HG02798 (cell line): ENCODE results near the gene COA1.
"Not testable (repeated sequence)": the region's sequence is repeated elsewhere in the genome, so short reads cannot be mapped to it uniquely, and the experiment has no call there.

Experiments
- ATAC-seq: cut with Tn5 transposase; IDR thresholded peaks from one replicate; pipeline ENCODE4 v1.9.1; 2021; ENCODE audit warnings: mild to moderate bottlenecking; ENCODE audit not compliant: unreplicated experiment, poor library complexity

COA1 gene

DNA sequence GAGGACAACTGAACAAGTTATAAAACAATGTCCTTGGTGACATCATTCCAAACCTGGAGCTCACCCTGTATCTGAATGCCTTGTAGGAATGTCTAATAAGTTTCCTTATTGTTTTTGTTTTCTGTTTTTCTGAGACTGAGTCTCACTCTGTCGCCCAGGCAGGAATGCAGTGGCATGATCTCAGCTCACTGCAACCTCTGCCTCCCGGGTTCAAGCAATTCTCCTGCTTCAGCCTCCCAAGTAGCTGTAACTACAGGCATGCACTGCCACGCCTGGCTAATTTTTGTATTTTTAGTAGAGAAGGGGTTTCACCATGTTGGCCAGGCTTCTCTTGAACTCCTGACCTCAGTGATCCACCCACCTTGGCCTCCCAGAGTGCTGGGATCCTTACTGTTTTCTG lies 2.2 kb upstream of the COA1 start:
- ATAC-seq: not testable (repeated sequence)

DNA sequence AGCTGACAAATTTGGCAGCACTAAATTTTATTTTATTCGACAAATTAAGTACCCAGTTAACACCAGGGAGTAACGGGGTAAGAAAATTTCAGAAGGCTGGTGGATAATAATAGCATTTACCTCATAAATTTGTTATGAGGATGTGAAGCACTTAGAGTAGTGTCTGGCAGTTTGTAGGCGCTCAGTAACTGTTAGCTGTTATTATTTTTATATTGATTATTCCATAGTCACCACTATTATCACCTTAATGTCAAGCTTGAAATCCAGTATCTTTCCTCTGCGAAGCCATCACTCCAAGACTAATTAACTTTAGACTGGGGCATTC lies 563 bp upstream of the COA1 start:
- ATAC-seq: peak; percentile 6

DNA sequence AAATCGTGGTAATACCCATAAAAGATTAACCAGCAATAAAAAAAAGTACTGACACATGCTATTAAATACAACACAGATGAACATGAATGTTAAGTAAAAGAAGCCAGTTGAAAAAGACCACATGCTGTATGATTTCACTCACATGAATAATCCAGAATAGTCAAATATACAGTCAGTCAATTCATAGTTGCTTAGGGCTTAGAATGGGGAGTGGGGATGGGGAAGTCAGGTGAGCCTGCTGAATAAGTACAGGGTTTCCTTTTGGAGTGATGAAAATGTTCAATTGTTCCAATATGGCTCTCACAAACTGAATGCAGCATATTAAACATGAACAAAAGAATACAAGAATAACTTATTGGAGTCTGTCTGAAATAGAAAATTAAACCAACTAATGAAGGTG lies 1.8 kb downstream of the COA1 start:
- no peak for ATAC-seq

DNA sequence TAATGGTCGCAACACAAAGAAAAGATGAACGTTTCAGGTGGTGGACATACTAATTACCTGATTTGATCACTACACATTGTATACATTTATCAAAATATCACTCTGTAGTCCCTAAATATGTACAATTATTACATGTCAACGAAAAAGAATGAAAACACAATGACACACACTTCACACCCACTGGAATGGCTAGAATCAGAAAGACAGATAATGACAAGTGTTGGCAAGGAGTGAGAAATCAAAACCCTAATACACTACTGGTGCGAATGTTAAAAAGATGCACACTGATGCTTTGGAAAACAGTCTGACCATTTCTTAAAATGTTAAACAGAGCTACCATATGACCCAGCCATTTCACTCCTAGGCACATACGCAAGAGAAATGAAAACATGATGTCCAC lies 2.3 kb downstream of the COA1 start:
- no peak for ATAC-seq

DNA sequence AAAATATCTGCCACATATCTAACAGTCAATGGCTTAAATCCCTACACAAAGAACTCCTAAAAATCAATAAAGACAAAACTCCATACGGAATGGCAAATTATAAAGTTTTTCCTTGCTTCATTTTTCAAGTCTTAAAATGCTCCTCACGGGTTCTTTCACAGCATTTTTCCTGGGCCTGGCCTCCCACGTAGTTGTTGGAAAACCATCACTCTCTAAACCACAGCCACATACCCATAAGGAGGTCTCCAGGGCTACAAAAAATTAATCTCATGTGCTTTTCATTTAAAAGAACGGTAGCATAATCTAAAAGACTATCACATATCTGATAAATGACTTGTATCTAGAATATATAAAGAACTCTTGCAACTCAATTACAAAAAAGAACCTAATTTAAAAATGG lies 2.9 kb downstream of the COA1 start:
- ATAC-seq: no peak

DNA sequence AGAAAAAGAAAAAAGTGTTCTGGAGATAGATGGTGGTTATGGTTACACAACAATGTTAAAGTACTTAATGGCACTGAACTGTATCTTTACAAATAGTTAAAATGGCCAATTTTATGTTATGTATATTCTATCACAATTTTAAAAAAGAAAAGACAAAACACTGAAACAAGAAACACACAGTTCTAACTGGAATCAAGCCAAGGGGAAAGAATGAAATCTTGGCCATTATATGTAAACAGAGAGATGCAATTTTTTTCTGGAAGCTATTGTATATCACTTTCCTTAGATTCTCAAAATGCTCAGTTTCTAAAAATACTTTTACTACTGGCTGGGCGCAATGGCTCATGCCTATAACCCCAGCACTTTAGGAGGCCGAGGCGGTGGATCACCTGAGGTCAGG lies 4.1 kb downstream of the COA1 start:
- ATAC-seq: no peak

DNA sequence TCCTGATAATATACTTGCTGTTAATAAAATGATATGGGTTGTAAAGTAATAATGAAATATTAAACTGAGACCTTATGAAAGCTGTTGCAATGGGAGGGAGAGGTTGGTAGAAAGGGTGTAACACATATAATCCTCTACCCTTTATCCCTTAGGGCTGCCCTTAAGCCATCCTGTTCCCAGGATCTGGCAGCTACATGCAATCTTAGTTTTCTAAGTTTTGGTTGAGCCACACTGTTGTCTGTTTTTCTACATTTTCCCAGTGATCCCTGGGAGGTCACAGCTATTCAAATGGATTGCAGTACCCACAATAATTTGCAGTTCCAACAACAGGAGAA lies 6.3 kb downstream of the COA1 start:
- ATAC-seq: no peak

DNA sequence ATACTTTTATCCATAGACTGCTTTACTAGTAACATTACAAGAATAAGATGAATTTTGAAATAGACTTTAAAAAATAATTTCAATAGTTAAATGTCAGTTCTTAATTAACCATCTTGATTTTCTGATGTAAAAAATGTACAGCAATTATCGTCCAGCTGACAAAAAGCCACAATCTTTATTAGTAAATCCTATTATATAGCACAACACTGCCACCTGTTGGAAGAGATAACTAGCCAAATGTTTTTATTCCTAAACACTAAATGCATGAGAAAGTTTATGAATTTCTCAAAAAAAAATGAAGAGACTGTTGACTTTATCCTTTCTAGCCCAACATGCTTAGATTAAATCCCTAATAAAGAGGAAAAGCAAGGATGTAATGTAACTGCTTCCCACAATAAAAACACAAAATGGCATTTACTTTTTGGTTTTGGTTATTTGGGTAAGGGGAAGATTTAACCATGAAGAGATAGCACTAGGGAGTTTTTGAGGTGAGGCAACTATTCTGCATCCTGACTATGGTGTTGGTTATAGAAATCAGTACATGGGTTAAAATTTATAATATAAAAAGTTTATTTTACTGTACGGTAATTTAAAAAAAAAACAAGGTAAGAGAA lies 8.0 kb downstream of the COA1 start:
- ATAC-seq: no peak

DNA sequence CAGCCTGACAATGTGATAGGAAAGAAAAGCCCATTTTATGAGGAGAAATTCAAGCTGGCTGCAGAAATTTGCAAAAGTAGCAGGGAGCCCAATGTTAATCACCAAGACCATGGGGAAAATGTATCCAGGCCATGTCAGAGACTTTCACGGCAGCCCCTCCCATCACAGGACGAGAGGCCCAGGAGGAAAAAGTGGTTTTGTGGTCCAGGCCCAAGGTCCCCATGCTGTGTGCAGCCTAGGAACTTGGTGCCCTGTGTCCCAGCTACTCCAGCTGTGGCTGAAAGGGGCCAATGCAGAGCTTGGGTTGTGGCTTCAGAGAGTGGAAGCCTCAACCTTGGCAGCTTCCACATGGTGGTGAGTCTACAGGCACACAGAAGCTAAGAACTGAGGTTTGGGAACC lies 12.7 kb downstream of the COA1 start:
- ATAC-seq: no peak

DNA sequence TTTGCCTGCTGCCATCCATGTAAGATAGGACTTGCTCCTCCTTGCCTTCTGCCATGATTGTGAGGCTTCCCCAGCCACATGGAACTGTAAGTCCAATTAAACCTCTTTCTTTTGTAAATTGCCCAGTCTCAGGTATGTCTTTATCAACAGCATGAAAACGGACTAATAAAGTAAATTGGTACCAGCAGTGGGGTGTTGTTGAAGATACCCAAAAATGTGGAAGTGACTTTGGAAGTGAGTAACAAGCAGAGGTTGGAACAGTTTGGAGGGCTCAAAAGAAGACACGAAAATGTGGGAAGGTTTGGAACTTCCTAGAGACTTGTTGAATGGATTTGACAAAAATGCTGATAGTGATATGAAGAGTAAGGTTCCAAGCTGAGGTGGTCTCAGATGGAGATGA lies 13.4 kb downstream of the COA1 start:
- not testable (repeated sequence) for ATAC-seq

DNA sequence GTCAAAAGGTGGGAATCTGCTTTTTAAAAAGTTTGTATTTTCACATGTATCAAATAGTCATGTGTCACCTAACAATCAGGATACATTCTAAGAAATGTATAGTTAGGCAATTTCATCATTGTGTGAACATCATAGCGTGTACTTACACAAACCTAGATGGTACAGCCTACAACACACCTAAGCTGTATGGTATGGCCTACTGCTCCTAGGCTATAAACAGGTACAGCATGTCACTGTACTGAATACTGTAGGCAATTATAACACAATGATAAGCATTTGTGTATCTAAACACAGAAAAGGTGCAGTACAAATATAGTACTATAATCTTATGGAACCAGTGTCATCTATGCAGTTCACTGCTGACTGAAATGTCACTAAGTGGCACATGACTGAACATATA lies 17.8 kb downstream of the COA1 start:
- ATAC-seq: no peak

DNA sequence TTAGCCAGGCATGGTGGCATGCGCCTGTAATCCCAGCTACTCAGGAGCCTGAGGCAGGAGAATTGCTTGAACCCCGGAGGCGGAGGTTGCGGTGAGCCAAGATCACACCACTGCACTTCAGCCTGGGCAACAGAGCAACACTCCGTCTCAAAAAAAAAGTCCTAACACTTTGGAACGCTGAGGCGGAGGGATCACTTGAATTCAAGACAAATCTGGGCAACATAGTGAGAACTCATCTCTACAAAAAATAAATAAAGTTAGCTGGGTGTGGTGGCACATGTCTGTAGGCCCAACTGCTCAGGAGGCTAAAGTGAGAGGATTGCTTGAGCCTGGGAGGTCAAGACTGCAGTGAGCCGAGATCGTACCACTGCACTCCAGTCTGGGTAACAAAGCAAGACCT lies 21.3 kb downstream of the COA1 start:
- not testable (repeated sequence) for ATAC-seq

DNA sequence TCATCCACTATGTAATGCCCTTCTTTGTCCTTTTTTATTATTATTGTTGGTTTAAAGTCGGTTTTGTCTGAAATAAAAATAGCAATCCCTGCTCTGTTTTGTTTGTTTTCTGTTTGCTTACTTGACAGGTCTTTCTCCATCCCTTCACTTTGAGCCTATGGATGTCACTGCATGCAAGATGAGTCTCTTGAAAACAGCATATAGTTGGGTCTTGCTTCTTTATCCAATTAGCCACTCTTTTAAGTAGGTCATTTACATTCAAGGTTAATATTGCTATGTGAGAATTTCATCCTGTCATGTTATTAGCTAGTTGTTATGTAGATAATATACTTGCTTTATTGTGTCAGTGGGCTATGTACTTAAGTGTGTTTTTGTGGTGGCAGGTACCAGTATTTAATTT lies 25.8 kb downstream of the COA1 start:
- no peak for ATAC-seq

DNA sequence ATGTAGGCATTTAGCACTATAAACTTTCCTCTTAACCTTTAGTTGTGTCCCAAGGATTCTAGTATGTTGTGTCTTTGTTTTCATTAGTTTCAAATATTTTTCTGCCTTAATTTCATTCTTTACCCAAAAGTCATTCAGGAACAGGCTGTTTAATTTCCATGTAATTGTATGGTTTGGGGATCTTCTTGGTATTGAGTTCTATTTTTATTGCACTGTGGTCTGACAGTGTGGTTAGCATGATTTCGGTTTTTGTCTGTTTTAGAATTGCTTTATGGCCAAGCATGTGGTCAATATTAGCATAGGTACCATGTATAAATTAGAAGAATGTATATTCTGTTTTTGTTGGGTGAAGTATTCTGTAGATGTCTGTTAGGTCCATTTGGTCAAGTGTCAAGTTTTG lies 26.3 kb downstream of the COA1 start:
- ATAC-seq: no peak

DNA sequence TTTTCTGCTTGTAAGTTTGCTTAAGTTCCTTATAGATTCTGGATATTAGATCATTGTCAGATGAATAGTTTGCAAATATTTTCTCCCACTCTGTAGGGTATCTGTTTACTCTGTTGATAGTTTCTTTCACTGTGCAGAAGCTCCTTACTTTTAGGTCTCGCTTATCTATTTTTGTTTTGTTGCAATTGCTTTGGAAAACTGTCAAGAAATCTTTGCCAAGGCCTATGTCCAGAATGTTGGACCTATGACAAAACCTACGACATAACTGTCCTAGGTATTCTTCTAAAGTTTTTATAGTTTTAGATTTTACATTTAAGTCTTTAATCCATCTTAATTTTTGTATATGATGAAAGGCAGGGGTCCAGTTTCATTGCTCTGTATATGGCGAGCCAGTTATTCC lies 27.4 kb downstream of the COA1 start:
- ATAC-seq: no peak

DNA sequence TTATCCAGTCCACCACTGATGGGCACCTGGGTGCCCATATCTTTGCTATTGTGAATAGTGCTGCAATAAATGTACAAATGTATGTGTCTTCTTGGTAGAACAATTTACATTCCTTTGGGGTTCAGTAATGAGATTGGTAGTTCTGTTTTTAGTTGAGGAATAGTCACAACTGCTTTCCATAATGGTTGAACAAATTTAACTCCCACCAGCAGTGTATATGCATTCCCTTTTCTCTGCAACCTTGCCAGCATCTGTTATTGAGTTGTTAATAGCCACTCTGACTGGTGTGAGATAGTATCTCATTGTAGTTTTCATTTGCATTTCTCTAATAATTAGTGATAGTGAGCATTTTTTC lies 27.8 kb downstream of the COA1 start:
- ATAC-seq: peak; percentile 37

DNA sequence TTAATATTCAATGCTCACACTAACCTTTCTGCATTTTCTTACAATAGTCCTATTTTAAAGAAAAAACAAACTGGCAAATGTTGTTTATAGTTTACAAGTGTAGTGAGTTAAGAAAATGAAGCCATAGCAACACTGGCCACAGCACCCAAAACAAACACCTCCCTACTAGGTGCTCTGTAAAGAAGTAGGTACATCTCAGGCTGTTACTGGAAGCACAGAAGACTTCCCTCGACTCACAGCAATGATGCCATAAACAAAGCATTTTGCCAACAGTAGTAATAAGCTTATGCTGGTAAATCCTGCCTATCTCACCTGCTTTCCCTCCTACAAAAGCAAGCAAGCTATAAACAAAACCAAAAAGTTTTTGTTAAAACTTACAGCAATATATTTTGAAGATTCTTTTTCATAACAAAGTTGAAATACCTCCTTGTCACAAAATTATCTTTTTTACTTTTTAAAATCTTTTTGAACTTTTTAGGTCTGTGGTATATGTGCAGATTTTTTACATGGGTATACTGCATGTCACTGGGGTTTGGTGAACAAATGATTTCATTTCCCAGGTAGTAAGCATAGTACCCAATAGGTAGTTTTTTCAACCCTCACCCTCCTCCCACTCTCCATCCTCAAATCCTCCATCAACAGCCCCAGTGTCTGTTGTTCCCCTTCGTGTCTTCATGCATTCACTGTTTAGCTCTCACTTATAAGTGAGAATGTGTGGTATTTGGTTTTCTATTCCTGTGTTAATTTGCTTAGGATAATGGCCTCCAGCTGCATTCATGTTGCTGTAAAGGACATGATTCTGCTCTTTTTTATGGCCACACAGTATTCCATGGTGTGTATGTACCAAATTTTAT lies 28.4 kb downstream of the COA1 start:
- peak; percentile 39 for ATAC-seq

DNA sequence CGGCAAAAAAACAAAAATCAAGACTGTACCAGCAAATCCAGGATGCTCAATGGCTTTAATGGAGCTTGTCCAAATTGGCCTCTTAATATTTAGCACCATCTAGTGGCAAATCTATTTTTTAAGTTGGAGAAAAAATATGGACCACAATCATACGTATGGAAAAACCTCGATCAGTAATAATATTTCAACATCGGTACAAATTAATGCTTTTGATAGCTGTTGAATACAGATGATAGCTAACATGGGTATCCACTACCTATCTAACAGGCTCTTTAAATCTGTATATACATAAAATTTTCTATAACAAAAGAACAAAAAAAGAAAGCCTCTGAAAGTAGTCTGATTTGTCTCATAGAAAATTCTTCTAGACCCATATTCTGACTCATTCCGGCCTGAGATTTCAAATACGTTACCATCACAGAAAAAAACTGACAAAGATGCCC lies 29.2 kb downstream of the COA1 start:
- ATAC-seq: no peak

DNA sequence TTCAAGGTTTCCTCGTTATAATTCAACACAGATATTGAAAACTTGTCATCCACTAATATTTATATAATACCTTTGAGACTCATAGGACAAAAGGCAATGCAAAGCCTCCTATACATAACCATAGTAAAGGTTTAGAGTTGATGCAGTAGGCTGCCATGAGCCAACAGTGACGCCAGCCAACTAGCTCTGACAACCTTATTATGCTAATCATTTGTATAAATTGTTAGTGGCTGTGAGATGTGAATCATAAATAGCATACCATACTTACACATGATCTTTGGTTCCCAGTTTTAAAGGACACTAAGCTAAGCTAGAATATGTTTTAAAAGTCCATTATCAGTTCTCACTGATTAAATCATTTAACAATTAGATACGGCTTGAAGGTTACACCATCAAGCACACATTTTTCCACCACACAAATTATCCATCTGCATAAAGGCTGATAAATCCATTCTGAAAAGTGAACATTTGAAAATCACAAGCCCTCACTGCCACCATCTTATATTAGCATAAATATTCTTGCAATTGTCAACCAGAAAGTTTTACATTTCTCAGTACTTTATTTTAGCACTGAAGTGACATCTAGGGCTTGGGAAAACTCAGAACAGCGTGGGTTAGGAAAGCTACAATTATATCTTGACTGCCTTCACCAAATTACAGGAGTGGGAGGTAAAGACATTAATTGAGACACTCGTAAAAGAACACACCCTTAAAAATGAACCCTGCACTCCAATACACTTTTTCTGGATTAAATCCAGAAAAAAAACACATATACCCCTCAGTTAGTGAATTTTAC lies 30.7 kb downstream of the COA1 start:
- no peak for ATAC-seq

DNA sequence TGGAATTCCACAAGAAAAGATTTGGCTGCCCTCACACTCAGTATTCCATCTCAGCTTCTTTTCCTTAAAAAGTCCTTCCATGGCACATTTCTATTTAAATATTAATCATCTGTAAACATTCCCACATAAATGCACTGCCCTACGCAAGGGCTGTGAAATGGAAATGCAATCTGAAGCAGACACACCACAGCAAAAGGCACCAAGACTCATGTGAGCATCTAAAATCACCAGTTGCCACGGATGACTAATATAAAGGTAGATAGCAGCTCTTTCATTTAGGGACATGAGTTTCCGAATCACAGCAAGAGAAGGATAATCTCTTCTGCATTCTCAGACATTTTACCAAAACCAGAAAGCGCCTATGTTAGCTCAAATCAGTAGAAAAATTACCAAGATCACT lies 31.6 kb downstream of the COA1 start:
- no peak for ATAC-seq

DNA sequence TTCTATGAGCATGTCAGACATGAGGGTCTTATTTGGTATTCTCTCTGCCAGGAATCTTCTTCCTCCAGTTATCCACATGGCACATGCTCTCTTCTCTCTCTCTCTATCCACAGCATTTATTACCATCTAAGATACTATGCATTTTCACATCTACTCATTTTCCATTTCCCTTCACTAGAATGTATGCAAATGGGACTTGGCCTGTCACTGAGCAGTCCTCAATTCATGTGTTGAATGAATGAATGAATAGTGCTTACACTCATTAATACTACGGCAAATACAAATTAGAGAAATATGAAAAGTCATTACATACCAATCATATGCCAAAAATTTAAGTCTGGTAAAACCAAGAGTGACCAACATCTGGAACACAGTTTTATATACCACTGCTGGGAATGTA lies 34.0 kb downstream of the COA1 start:
- ATAC-seq: no peak

DNA sequence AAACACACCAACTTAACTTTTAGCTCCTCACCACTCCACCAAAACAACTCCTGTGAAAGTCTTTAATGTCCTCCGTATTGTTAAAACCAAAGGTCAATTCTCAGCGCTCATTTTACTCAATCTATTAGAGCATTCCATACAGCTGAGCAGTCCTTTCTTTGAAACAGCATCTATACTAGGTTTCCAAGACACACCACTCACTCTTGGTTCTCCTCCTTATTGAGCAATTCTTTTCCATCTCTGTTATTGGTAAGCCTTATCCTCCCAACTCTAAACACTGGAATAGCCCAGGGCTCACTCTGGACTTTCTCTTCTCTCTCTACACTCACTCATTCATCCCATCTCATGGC lies 34.9 kb downstream of the COA1 start:
- ATAC-seq: no peak
